Measurements from ENCODE around the gene CHIT1. TPM values are rescaled to one million over a fixed set of nuclear protein-coding genes. Genes with fewer than 3 reads are reported as not detected.
"Not testable (repeated sequence)": the region's sequence is repeated elsewhere in the genome, so short reads cannot be mapped to it uniquely, and the experiment has no call there.

Gene CHIT1
- total RNA-seq, 1 experiment from 2014 or later = not detected

DNA sequence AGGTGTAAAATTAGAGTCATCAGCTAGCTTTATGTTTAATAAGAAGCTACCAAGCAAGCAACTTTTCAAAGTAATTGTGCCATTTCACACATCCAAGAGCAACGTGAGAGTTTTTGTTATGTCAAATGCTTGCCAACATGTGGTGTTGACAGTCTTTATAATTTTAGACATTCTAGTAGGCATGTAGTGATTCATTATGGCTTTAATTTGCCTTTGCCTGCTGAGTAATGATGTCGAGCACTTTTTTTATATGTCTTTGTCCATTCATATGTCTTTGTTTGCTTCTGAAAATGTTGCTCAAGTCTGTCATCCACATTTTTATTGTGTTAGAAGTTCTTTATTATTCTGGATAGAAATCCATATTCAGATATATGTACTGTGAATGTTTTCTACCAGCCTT is 21.4 kb upstream of the CHIT1 start:
- no peak overlapping the region for H3K27ac Mint-ChIP-seq (ENCODE audit: unreplicated experiment)
- peaks cover 66% of the 10 kb centered on the region for H3K27me3 Mint-ChIP-seq (ENCODE audit: unreplicated experiment)
- no peaks in the 10 kb centered on the region for H3K4me1 Mint-ChIP-seq (ENCODE audit: low read depth, unreplicated experiment)
- no peak for DNase-seq
- H3K9me3 Mint-ChIP-seq (ENCODE audit: low read depth, unreplicated experiment) = peaks cover 1% of the 10 kb centered on the region
- BruUV-seq (replicated peaks) = no TSS peak
- CTCF ChIA-PET = interaction anchor here (1.3 kb wide), 1 partner anchor 16 kb away, joined by 5 read pairs; no protein-coding TSS in a partner anchor
- H3K36me3 Mint-ChIP-seq (ENCODE audit: insufficient read depth, unreplicated experiment) = no peaks in the 10 kb centered on the region
- intact Hi-C loops (cut with micrococcal nuclease; ENCODE audit: unreplicated experiment) = no loop called here
- H3K4me3 Mint-ChIP-seq (ENCODE audit: low read depth, unreplicated experiment) = no peak overlapping the region
- TF ChIP-seq, protein P1, sequence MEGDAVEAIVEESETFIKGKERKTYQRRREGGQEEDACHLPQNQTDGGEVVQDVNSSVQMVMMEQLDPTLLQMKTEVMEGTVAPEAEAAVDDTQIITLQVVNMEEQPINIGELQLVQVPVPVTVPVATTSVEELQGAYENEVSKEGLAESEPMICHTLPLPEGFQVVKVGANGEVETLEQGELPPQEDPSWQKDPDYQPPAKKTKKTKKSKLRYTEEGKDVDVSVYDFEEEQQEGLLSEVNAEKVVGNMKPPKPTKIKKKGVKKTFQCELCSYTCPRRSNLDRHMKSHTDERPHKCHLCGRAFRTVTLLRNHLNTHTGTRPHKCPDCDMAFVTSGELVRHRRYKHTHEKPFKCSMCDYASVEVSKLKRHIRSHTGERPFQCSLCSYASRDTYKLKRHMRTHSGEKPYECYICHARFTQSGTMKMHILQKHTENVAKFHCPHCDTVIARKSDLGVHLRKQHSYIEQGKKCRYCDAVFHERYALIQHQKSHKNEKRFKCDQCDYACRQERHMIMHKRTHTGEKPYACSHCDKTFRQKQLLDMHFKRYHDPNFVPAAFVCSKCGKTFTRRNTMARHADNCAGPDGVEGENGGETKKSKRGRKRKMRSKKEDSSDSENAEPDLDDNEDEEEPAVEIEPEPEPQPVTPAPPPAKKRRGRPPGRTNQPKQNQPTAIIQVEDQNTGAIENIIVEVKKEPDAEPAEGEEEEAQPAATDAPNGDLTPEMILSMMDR (IDR thresholded peaks at IDR 0.05; ENCODE audit: unreplicated experiment) = no peak

DNA sequence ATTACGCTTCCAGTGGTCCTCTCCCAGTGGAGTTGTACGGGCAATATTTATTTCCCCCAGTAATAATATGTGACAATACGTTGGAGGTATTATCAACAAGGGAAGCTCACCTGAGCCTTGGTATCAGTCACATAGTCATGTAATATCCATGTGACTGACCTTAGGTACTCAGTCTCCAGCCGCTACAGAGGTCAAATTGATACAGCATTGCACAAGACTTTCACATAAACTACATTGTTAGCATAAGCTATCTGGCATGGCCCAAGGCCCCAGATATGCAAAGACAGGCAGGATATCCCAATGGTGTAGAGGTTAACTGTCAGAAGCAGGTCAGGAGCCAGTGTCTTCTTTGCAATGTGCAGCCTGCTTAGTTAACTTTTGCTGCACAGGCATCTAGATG is 15.3 kb upstream of the CHIT1 start:
- no peak for DNase-seq
- no peaks in the 10 kb centered on the region for H3K36me3 Mint-ChIP-seq (ENCODE audit: insufficient read depth, unreplicated experiment)
- TF ChIP-seq, protein P1 (IDR thresholded peaks at IDR 0.05; ENCODE audit: unreplicated experiment) = no peak
- peaks cover 54% of the 10 kb centered on the region for H3K27me3 Mint-ChIP-seq (ENCODE audit: unreplicated experiment)
- H3K4me3 Mint-ChIP-seq (ENCODE audit: low read depth, unreplicated experiment) = no peak overlapping the region
- BruUV-seq (replicated peaks) = no TSS peak
- H3K27ac Mint-ChIP-seq (ENCODE audit: unreplicated experiment) = no peak overlapping the region
- no peaks in the 10 kb centered on the region for H3K9me3 Mint-ChIP-seq (ENCODE audit: low read depth, unreplicated experiment)
- CTCF ChIA-PET = no interaction called here
- no peaks in the 10 kb centered on the region for H3K4me1 Mint-ChIP-seq (ENCODE audit: low read depth, unreplicated experiment)
- intact Hi-C loops (cut with micrococcal nuclease; ENCODE audit: unreplicated experiment) = no loop called here

DNA sequence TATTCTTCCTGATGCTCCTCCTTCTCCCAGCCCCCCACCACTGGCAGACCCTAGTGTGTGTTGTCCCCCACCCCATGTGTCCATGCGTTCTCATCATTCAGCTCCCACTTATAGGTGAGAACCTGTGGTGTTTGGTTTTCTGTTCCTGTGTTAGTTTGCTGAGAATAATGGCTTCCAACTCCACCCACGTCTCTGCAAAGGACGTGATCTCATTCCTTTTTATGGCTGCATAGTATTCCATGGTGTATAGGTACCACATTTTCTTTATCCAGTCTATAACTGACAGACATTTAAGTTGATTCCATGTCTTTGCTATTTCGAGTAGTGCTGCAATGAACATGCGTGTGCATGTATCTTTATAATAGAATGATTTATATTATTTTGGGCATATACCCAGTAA is 12.2 kb upstream of the CHIT1 start:
- DNase-seq; H3K36me3 Mint-ChIP-seq (ENCODE audit: insufficient read depth, unreplicated experiment); H3K4me1 Mint-ChIP-seq (ENCODE audit: low read depth, unreplicated experiment); H3K27ac Mint-ChIP-seq (ENCODE audit: unreplicated experiment); intact Hi-C loops (cut with micrococcal nuclease; ENCODE audit: unreplicated experiment); H3K4me3 Mint-ChIP-seq (ENCODE audit: low read depth, unreplicated experiment); BruUV-seq (replicated peaks); H3K9me3 Mint-ChIP-seq (ENCODE audit: low read depth, unreplicated experiment); CTCF ChIA-PET: not testable (repeated sequence)
- peaks cover 65% of the 10 kb centered on the region for H3K27me3 Mint-ChIP-seq (ENCODE audit: unreplicated experiment)

DNA sequence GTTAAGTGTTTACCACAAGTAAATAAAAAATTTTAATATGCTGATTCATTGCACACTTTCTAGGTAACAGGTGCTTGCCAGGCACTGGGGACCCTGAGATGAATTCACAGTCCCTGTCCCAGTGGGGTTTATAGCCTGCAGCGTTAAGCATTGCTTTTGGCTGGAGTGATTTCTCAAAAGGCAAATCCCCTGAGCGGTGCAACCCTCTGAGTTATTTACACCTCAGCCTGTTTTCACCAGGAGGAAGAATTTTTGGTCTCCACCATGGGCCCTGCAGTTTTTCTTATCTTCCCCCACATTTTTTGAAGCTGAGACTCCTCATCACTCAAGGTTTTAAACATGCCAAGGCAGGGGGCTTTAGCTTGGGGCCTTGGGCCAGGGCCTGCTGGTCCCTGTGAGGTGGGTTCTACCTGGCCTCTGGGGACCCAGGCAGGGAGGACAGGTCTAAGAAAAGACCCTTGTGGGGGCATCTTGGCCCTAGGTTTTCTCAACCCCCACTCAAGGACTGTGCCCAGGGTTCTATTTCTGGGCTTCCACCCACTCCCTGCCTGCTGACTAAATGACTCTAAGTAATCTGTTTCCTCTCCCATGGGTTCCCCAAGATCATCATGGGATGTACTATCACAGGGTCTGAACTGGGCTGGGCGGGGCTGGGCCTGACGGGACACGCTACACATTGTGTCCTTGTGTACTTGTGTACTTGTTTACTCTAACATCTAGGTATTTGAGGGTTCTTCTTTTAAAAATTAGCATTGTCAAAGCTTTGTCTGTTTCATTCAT is 10.2 kb upstream of the CHIT1 start:
- Mint-ChIP-seq H3K9me3 (ENCODE audit: low read depth, unreplicated experiment) (no peaks in the 10 kb centered on the region), H3K27me3 (ENCODE audit: unreplicated experiment) (peaks cover 79% of the 10 kb centered on the region), H3K36me3 (ENCODE audit: insufficient read depth, unreplicated experiment) (no peaks in the 10 kb centered on the region), H3K27ac (ENCODE audit: unreplicated experiment) (no peak overlapping the region), H3K4me1 (ENCODE audit: low read depth, unreplicated experiment) (no peaks in the 10 kb centered on the region), H3K4me3 (ENCODE audit: low read depth, unreplicated experiment) (no peak overlapping the region)
- TF ChIP-seq, protein P1 (IDR thresholded peaks at IDR 0.05; ENCODE audit: unreplicated experiment) = no peak
- BruUV-seq (replicated peaks) = no TSS peak
- no peak for DNase-seq
- intact Hi-C loops (cut with micrococcal nuclease; ENCODE audit: unreplicated experiment) = no loop called here
- CTCF ChIA-PET = no interaction called here

DNA sequence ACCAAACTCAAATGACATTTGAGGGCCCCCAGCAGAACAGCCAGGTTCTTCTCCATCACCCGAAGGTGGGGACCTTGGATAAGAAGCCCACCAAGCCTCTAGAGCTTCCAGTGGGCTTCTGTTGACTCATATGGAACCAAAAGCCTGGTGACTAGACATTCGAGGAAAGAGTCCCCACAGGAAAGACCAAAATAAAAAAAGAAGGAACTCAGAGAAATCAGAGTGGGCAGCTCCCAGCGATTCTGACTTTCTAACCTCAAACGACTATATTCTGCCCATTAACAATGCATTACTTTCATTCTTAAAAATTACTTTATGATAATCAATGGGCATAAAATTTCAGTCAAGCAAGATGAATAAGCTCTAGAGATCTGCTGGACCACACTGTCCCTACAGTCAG is 9.6 kb upstream of the CHIT1 start:
- Mint-ChIP-seq H3K36me3 (ENCODE audit: insufficient read depth, unreplicated experiment) (no peaks in the 10 kb centered on the region), H3K27ac (ENCODE audit: unreplicated experiment) (no peak overlapping the region), H3K4me3 (ENCODE audit: low read depth, unreplicated experiment) (no peak overlapping the region), H3K4me1 (ENCODE audit: low read depth, unreplicated experiment) (no peaks in the 10 kb centered on the region), H3K27me3 (ENCODE audit: unreplicated experiment) (peaks cover 79% of the 10 kb centered on the region), H3K9me3 (ENCODE audit: low read depth, unreplicated experiment) (no peaks in the 10 kb centered on the region)
- no peak for DNase-seq
- CTCF ChIA-PET = no interaction called here
- TF ChIP-seq, protein P1 (IDR thresholded peaks at IDR 0.05; ENCODE audit: unreplicated experiment) = no peak
- BruUV-seq (replicated peaks) = no TSS peak
- intact Hi-C loops (cut with micrococcal nuclease; ENCODE audit: unreplicated experiment) = no loop called here
